Thoracic aorta (tissue), 2 donors: ENCODE data around the gene MAP3K5. TPM values are rescaled to one million over a fixed set of nuclear protein-coding genes. Genes with fewer than 3 reads are reported as not detected.
"Not testable (repeated sequence)": the region's sequence is repeated elsewhere in the genome, so short reads cannot be mapped to it uniquely, and the experiment has no call there.

Source experiments
- ATAC-seq: fragments of 150-250 bp; one replicate; pipeline ENCODE4 v1.8.0; 2017; ENCODE audit warnings: low read depth; ENCODE audit not compliant: insufficient number of reproducible peaks, low FRiP score
- DNase-seq: peaks from one replicate; pipeline ENCODE4 v3.0.0-alpha.2; 2020; ENCODE audit warnings: low spot score
- H3K27ac ChIP-seq, 2 donors: fragments of 200-600 bp; sonication (generic); 1 replicate in 1 of 2; 2 replicates in 1 of 2; pipeline ENCODE4 v1.5.1; 2016; ENCODE audit warnings: mild to moderate bottlenecking in 2 of 2, moderate library complexity in 2 of 2
- H3K27me3 ChIP-seq: fragments of 200-600 bp; sonication (generic); replicated peaks from 2 replicates; pipeline ENCODE4 v1.6.0; 2016; ENCODE audit warnings: mild to moderate bottlenecking; ENCODE audit not compliant: insufficient read depth
- H3K36me3 ChIP-seq: fragments of 200-600 bp; sonication (generic); one replicate; pipeline ENCODE4 v1.5.1; 2016
- H3K4me1 ChIP-seq, 2 donors: fragments of 200-600 bp; sonication (generic); 1 replicate in 1 of 2; 2 replicates in 1 of 2; pipeline versions ENCODE4 v1.5.1 to v1.6.0; 2016; ENCODE audit warnings: low read depth in 2 of 2, mild to moderate bottlenecking in 1 of 2; ENCODE audit not compliant: control insufficient read depth in 1 of 2
- H3K4me3 ChIP-seq: fragments of 200-600 bp; sonication (generic); 2 replicates; pipeline ENCODE4 v1.5.1; 2016; ENCODE audit warnings: mild to moderate bottlenecking
- H3K9me3 ChIP-seq: fragments of 200-600 bp; sonication (generic); 2 replicates; pipeline ENCODE4 v1.5.1; 2016
- total RNA-seq, 2 donors: library from RNA; depleted of rRNA; stranded (reverse); fragments of >200 nt; gene quantifications; one replicate each; pipeline versions ENCODE4 v1.1.0 to v1.2.3, GENCODE V29; 2016
- TF ChIP-seq, protein P1 (sequence below): fragments of 200-600 bp; sonication (generic); IDR thresholded peaks from one replicate; pipeline ENCODE4 v1.5.1; 2019; ENCODE audit warnings: antibody characterized with exemption

Gene MAP3K5
- total RNA-seq, 2 donors from 2014 or later = 73.6 to 101 TPM

DNA sequence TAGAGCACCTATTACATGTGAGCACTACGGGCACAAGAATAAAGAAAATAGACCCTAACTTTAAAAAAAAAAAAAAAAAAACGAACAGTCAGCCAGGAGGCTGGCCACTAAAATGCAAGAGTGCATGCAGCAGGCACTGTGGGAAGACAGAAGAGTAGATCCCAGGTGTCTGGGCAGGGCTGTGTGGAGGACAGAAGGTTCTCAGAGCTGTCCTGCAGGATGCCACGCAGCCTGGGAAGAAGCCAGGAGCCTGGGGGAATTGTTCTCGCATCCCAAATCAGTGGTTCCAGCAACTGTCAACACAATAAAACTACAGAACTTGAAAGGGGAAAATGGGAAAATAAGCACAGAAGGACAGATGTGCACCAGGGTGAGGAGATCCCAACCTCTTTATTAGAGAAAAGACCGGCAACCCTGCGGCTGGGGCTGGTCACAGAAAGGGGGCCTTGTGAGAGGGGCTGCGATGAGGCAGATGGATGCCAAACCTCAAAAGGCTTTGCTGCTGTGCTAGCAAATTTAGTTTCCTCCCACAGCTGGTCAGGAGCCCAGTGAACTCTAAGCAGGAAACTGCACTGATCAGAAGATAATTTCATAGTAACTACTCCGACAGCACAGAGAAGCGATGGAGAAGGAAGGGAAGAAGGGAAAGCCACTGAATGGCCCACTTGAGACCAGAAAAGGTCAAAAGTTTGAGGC lies 30.9 kb downstream of the MAP3K5 start:
- Histone ChIP-seq H3K27me3 (no peaks in the 10 kb centered on the region), H3K4me3 (peak overlapping the region; percentile 66), H3K27ac (peak overlapping the region; percentile 78 to 88), H3K36me3 (no peaks in the 10 kb centered on the region), H3K4me1 (peaks cover 62 to 93% of the 10 kb centered on the region in 2 donors), H3K9me3 (no peaks in the 10 kb centered on the region)
- ATAC-seq (no peak), DNase-seq (no peak)
- TF ChIP-seq, protein P1, sequence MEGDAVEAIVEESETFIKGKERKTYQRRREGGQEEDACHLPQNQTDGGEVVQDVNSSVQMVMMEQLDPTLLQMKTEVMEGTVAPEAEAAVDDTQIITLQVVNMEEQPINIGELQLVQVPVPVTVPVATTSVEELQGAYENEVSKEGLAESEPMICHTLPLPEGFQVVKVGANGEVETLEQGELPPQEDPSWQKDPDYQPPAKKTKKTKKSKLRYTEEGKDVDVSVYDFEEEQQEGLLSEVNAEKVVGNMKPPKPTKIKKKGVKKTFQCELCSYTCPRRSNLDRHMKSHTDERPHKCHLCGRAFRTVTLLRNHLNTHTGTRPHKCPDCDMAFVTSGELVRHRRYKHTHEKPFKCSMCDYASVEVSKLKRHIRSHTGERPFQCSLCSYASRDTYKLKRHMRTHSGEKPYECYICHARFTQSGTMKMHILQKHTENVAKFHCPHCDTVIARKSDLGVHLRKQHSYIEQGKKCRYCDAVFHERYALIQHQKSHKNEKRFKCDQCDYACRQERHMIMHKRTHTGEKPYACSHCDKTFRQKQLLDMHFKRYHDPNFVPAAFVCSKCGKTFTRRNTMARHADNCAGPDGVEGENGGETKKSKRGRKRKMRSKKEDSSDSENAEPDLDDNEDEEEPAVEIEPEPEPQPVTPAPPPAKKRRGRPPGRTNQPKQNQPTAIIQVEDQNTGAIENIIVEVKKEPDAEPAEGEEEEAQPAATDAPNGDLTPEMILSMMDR = no peak

GRCh38 chr6:136760781-136761180 lies 31.5 kb downstream of the MAP3K5 start:
- ATAC-seq, DNase-seq, H3K27me3 ChIP-seq, H3K36me3 ChIP-seq, H3K9me3 ChIP-seq: not testable (repeated sequence)
- H3K4me3 ChIP-seq = peak overlapping the region; percentile 66
- peaks cover 59 to 93% of the 10 kb centered on the region in 2 donors for H3K4me1 ChIP-seq
- H3K27ac ChIP-seq = peak overlapping the region; percentile 78 to 88

GRCh38 chr6:136757150-136757549 lies 35.1 kb downstream of the MAP3K5 start:
- ATAC-seq = peak; percentile 54
- TF ChIP-seq, protein P1 = peak; percentile 23
- H3K4me3 ChIP-seq = no peak overlapping the region
- no peaks in the 10 kb centered on the region for H3K36me3 ChIP-seq
- no peaks in the 10 kb centered on the region for H3K27me3 ChIP-seq
- H3K9me3 ChIP-seq = no peaks in the 10 kb centered on the region
- peak overlapping the region; percentile 62 to 67 for H3K27ac ChIP-seq
- H3K4me1 ChIP-seq = peaks cover 37 to 85% of the 10 kb centered on the region in 2 donors
- DNase-seq = no peak

- Histone ChIP-seq H3K4me1 (peaks cover 38 to 85% of the 10 kb centered on the region in 2 donors), H3K27me3 (no peaks in the 10 kb centered on the region), H3K36me3 (no peaks in the 10 kb centered on the region), H3K9me3 (no peaks in the 10 kb centered on the region), H3K27ac (no peak overlapping the region), H3K4me3 (no peak overlapping the region)
- TF ChIP-seq, protein P1 = no peak
- DNase-seq (no peak), ATAC-seq (no peak)
Observed at GRCh38 chr6:136754820-136755219, 37.5 kb downstream of the MAP3K5 start.

- no peak for DNase-seq
- ATAC-seq = no peak
- H3K4me1 ChIP-seq = peaks cover 39 to 85% of the 10 kb centered on the region in 2 donors
- H3K36me3 ChIP-seq = no peaks in the 10 kb centered on the region
- peak overlapping the region in 1 of 2 donors; percentile 31 for H3K27ac ChIP-seq
- H3K27me3 ChIP-seq = no peaks in the 10 kb centered on the region
- H3K4me3 ChIP-seq = no peak overlapping the region
- TF ChIP-seq, protein P1 = no peak
- no peaks in the 10 kb centered on the region for H3K9me3 ChIP-seq
Observed at GRCh38 chr6:136753624-136754023, 38.7 kb downstream of the MAP3K5 start.

DNA sequence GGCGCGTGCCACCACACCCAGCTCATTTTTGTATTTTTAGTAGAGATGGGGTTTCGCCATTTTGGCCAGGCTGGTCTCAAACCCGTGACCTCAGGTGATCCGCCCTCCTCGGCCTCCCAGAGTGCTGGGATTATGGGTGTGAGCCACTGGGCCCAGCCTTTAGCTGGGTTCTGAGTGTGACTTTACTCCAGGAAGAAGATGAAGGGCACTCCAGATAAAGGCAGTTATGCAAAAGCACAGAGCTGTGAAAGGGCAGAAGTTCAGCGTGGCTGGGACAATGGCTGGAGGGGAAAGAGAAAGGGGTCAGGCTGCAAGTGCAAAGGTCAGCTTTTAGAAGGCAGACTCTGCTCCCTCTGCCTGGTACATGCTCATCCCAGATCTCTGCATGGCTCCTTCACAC lies 39.7 kb downstream of the MAP3K5 start:
- Histone ChIP-seq H3K36me3 (no peaks in the 10 kb centered on the region), H3K9me3 (no peaks in the 10 kb centered on the region), H3K4me1 (peaks cover 39 to 84% of the 10 kb centered on the region in 2 donors), H3K4me3 (no peak overlapping the region), H3K27me3 (no peaks in the 10 kb centered on the region), H3K27ac (no peak overlapping the region)
- TF ChIP-seq, protein P1 = no peak
- no peak for ATAC-seq
- no peak for DNase-seq
